ENCODE measurements around the gene LIMCH1.

Gene LIMCH1

GRCh38 chr4:41745292-41746024 is 207.5 kb downstream of the LIMCH1 start:
- no peak for DNase-seq

- no peak for DNase-seq
Observed at GRCh38 chr4:41746025-41746439, 208.1 kb downstream of the LIMCH1 start.

GRCh38 chr4:41746440-41747229 is 208.7 kb downstream of the LIMCH1 start:
- DNase-seq = no peak

- no peak for DNase-seq
Observed at GRCh38 chr4:41747230-41748055, 209.5 kb downstream of the LIMCH1 start.

- no peak for DNase-seq
Observed at GRCh38 chr4:41748074-41748570, 210.2 kb downstream of the LIMCH1 start.

- no peak for DNase-seq
Observed at GRCh38 chr4:41748571-41749475, 210.9 kb downstream of the LIMCH1 start, which contains the start of gene PHOX2B. Gene PHOX2B (minus strand): TSS chr4:41748725. CDS start chr4:41748610, 115 bp downstream.

GRCh38 chr4:41749631-41750039 is 211.7 kb downstream of the LIMCH1 start:
- no peak for DNase-seq

Data from Kasumi-1 (cell line).